DOHH2 (cell line): ENCODE data around the gene DNAH14.

ENCODE experiments used
- CTCF ChIP-seq: fragments of 200-600 bp; sonication (generic); IDR thresholded peaks from one replicate; pipeline ENCODE4 v1.5.1; 2014; ENCODE audit warnings: antibody characterized with exemption, mild to moderate bottlenecking, low read depth, low read length; ENCODE audit not compliant: poor library complexity, severe bottlenecking
- EZH2phosphoT487 ChIP-seq: fragments of 200-600 bp; sonication (generic); IDR thresholded peaks from 2 replicates; pipeline ENCODE4 v1.6.1; 2017; ENCODE audit warnings: borderline replicate concordance, mild to moderate bottlenecking, antibody characterized with exemption, low read length, moderate library complexity, mixed read lengths

GRCh38 chr1:224901087-224901810 is 28.2 kb upstream of the DNAH14 start:
- TF ChIP-seq CTCF (no peak), EZH2phosphoT487 (no peak)
